CD14-positive monocyte (primary cell): ENCODE data around the gene ZNF384. TPM values are rescaled to one million over a fixed set of nuclear protein-coding genes. Genes with fewer than 3 reads are reported as not detected.
A peak's percentile ranks its signal among the peaks of the same experiment; 100 is the strongest.

ENCODE experiments used
- DNase-seq, 3 donors: peaks; one replicate each; pipeline ENCODE4 v3.0.0-alpha.2; 2011 to 2022
- H2AFZ ChIP-seq: 2 replicates; pipeline ENCODE4 v1.6.0; 2012; ENCODE audit warnings: mild to moderate bottlenecking, low read depth, low read length, inconsistent platforms; ENCODE audit not compliant: insufficient read depth, poor library complexity, severe bottlenecking
- H3K27ac ChIP-seq, 2 donors: 1 replicate in 1 of 2; 2 replicates in 1 of 2; pipeline ENCODE4 v1.5.1; 2012 to 2013; ENCODE audit warnings: low read length in 2 of 2, control low read depth in 1 of 2, inconsistent platforms in 1 of 2, low read depth in 1 of 2, mild to moderate bottlenecking in 1 of 2
- H3K27me3 ChIP-seq, 2 donors: one replicate each; pipeline versions ENCODE4 v1.6.0 to v1.6.1; 2011 to 2013; ENCODE audit warnings: low read length in 2 of 2; ENCODE audit not compliant: control insufficient read depth in 2 of 2, insufficient read depth in 2 of 2
- H3K36me3 ChIP-seq, 2 donors: replicated peaks in 1 of 2; 1 replicate in 1 of 2; 2 replicates in 1 of 2; pipeline versions ENCODE4 v1.5.1 to v1.6.1; 2012 to 2013; ENCODE audit warnings: low read length in 2 of 2, control low read depth in 1 of 2, inconsistent platforms in 1 of 2, mild to moderate bottlenecking in 1 of 2; ENCODE audit not compliant: insufficient read depth in 2 of 2, control insufficient read depth in 1 of 2
- H3K4me1 ChIP-seq, 2 donors: 1 replicate in 1 of 2; 2 replicates in 1 of 2; pipeline versions ENCODE4 v1.5.1 to v1.6.1; 2012 to 2013; ENCODE audit warnings: low read length in 2 of 2, control low read depth in 1 of 2, inconsistent platforms in 1 of 2, mild to moderate bottlenecking in 1 of 2, moderate library complexity in 1 of 2; ENCODE audit not compliant: insufficient read depth in 2 of 2, control insufficient read depth in 1 of 2
- H3K4me2 ChIP-seq: replicated peaks from 2 replicates; pipeline ENCODE3; 2012; ENCODE audit warnings: low read length, moderate library complexity, mild to moderate bottlenecking; ENCODE audit not compliant: poor library complexity, severe bottlenecking; ENCODE audit errors: extremely low read depth
- H3K4me3 ChIP-seq, 3 experiments: fragments of 200-600 bp in 1 of 3; sonication (generic) in 1 of 3; replicated peaks in 1 of 3; 1 replicate in 2 of 3; 2 replicates in 1 of 3; pipeline ENCODE4 v1.5.1; 2011 to 2013; ENCODE audit warnings: low read length in 3 of 3, mild to moderate bottlenecking in 3 of 3, control low read depth in 2 of 3, low read depth in 2 of 3, inconsistent platforms in 1 of 3, moderate library complexity in 1 of 3
- H3K79me2 ChIP-seq: 2 replicates; pipeline ENCODE4 v1.6.0; 2012; ENCODE audit warnings: mild to moderate bottlenecking, control low read depth, inconsistent platforms, low read length, moderate library complexity; ENCODE audit not compliant: insufficient read depth
- H3K9ac ChIP-seq: 2 replicates; pipeline ENCODE4 v1.6.0; 2017; ENCODE audit warnings: low read length, mild to moderate bottlenecking; ENCODE audit not compliant: insufficient read depth, poor library complexity, severe bottlenecking
- H3K9me3 ChIP-seq, 2 donors: replicated peaks in 1 of 2; 1 replicate in 1 of 2; 2 replicates in 1 of 2; pipeline versions ENCODE4 v1.5.1 to v1.6.1; 2012 to 2013; ENCODE audit warnings: low read length in 2 of 2, control low read depth in 1 of 2; ENCODE audit not compliant: control insufficient read depth in 1 of 2, insufficient read depth in 1 of 2
- H4K20me1 ChIP-seq: 2 replicates; pipeline ENCODE4 v1.6.0; 2012; ENCODE audit warnings: mild to moderate bottlenecking, low read length, control low read depth, moderate library complexity; ENCODE audit not compliant: insufficient read depth
- H3K27ac Mint-ChIP-seq, 7 donors: one replicate each; pipeline ENCODE4 v1.8.0; 2020; ENCODE audit warnings: mild to moderate bottlenecking in 7 of 7, mixed read lengths in 7 of 7, moderate library complexity in 6 of 7, inconsistent platforms in 2 of 7
- H3K27me3 Mint-ChIP-seq, 3 donors: one replicate each; pipeline ENCODE4 v1.8.0; 2021 to 2022; ENCODE audit warnings: low read depth in 3 of 3, mild to moderate bottlenecking in 3 of 3, mixed read lengths in 3 of 3, moderate library complexity in 3 of 3, inconsistent platforms in 1 of 3
- H3K36me3 Mint-ChIP-seq, 2 donors: one replicate each; pipeline ENCODE4 v1.8.0; 2020; ENCODE audit warnings: mixed read lengths in 2 of 2, inconsistent platforms in 1 of 2, mild to moderate bottlenecking in 1 of 2
- H3K4me1 Mint-ChIP-seq: one replicate; pipeline ENCODE4 v1.8.0; 2020; ENCODE audit warnings: mild to moderate bottlenecking, mixed read lengths
- H3K4me3 Mint-ChIP-seq, 2 donors: one replicate each; pipeline ENCODE4 v1.8.0; 2020; ENCODE audit warnings: mild to moderate bottlenecking in 2 of 2, mixed read lengths in 2 of 2, moderate library complexity in 1 of 2
- H3K9me3 Mint-ChIP-seq, 7 donors: one replicate each; pipeline ENCODE4 v1.8.0; 2020 to 2022; ENCODE audit warnings: mixed read lengths in 7 of 7, mild to moderate bottlenecking in 6 of 7, moderate library complexity in 6 of 7, inconsistent platforms in 2 of 7
- WGBS: methylation state at CpG from one replicate; pipeline ENCODE4 v1.1.5; 2013; ENCODE audit warnings: missing lambda C conversion rate; ENCODE audit not compliant: insufficient coverage; 5-methylcytosine and 5-hydroxymethylcytosine counted together
- intact Hi-C, 2 donors: fragments of 100-400 bp; cut with micrococcal nuclease; formaldehyde crosslinking; loops; one replicate each; pipeline versions ENCODE4 v1.15.0 to v1.15.1; 2023
- polyA plus RNA-seq, 3 donors: library from polyadenylated mRNA; depleted of rRNA in 1 of 3; unstranded in 2 of 3; stranded (reverse) in 1 of 3; fragments of 300-500 nt in 2 of 3; fragments of >200 nt in 1 of 3; fragmentation: Illumina TruSeq in 2 of 3; gene quantifications; 1 replicate in 2 of 3; 2 replicates in 1 of 3; pipeline ENCODE4 v1.2.3, GENCODE V29; 2012 to 2021
- TF ChIP-seq, protein P1 (sequence below): fragments of 200-600 bp; IDR thresholded peaks from one replicate; pipeline ENCODE4 v1.8.0; 2022; ENCODE audit warnings: antibody characterized with exemption, mild to moderate bottlenecking

Gene ZNF384
- polyA plus RNA-seq, 3 donors, result 9.6 to 87.0 (median 10.9) TPM

DNA sequence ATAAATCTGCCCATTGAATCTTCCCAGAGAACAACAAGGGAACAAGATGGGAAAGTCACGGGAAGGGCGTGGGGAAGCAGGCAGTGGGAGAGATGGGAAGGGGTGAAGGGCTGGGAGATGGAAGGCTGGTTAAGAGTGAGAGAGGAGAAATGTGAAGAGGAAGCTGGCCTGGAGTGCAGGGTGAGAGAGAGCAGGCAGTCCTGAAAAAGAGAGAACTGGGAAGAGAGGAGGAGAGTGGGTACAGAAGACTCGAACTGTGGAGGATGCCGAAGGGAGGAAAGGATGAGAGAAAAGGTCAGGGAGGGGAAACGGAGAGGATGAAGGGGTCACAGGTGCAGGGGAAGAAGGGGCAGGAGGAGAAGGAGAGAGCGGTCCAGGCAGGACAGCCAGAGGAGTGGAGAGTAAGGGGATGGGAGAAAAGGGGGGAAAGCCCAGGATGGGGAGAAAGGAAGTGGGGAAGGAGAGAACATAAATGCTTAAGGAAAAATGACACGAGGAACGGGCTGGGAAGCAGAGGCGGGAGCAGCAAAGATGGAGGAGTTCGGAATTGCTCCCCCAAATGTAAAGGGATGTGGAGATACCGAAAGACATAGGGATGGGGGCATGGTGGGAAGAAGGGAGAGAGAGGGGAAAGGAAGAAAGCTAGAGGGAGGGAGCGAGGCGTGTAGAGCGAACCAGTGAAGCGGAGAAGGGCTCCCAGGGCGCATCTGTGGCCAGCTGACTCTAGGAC lies 10.2 kb upstream of the ZNF384 start:
- Histone ChIP-seq H3K4me3 (no peak overlapping the region), H3K79me2 (no peaks in the 10 kb centered on the region), H2AFZ (no peak overlapping the region), H3K4me1 (peaks cover 7 to 12% of the 10 kb centered on the region in 2 donors), H3K9me3 (peaks cover 8 to 26% of the 10 kb centered on the region in 2 donors), H4K20me1 (no peaks in the 10 kb centered on the region), H3K27ac (no peak overlapping the region), H3K27me3 (peaks cover 46 to 68% of the 10 kb centered on the region in 2 donors), H3K9ac (no peak overlapping the region), H3K36me3 (no peaks in the 10 kb centered on the region), H3K4me2 (no peak overlapping the region)
- H3K4me1 Mint-ChIP-seq, result peaks cover 30% of the 10 kb centered on the region
- peaks cover 4 to 20% (median 14%) of the 10 kb centered on the region in 7 donors for H3K9me3 Mint-ChIP-seq
- H3K4me3 Mint-ChIP-seq, result peak overlapping the region; percentile 24 to 74
- DNase-seq, result no peak
- intact Hi-C loops, result loop anchor here (5.0 to 10.0 kb wide), 2 partner anchors 55 to 82 kb away; partner anchors contain the start of gene ACRBP (in 1 of the 2)
- H3K27me3 Mint-ChIP-seq, result peaks cover 70 to 88% (median 75%) of the 10 kb centered on the region in 3 donors
- TF ChIP-seq, protein P1, sequence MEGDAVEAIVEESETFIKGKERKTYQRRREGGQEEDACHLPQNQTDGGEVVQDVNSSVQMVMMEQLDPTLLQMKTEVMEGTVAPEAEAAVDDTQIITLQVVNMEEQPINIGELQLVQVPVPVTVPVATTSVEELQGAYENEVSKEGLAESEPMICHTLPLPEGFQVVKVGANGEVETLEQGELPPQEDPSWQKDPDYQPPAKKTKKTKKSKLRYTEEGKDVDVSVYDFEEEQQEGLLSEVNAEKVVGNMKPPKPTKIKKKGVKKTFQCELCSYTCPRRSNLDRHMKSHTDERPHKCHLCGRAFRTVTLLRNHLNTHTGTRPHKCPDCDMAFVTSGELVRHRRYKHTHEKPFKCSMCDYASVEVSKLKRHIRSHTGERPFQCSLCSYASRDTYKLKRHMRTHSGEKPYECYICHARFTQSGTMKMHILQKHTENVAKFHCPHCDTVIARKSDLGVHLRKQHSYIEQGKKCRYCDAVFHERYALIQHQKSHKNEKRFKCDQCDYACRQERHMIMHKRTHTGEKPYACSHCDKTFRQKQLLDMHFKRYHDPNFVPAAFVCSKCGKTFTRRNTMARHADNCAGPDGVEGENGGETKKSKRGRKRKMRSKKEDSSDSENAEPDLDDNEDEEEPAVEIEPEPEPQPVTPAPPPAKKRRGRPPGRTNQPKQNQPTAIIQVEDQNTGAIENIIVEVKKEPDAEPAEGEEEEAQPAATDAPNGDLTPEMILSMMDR, result no peak
- WGBS, result 36% methylated on average over 11 of the region's 16 CpGs
- H3K36me3 Mint-ChIP-seq, result peaks cover 3 to 11% of the 10 kb centered on the region in 2 donors
- peak overlapping the region in 1 of 7 donors; percentile 37 for H3K27ac Mint-ChIP-seq

DNA sequence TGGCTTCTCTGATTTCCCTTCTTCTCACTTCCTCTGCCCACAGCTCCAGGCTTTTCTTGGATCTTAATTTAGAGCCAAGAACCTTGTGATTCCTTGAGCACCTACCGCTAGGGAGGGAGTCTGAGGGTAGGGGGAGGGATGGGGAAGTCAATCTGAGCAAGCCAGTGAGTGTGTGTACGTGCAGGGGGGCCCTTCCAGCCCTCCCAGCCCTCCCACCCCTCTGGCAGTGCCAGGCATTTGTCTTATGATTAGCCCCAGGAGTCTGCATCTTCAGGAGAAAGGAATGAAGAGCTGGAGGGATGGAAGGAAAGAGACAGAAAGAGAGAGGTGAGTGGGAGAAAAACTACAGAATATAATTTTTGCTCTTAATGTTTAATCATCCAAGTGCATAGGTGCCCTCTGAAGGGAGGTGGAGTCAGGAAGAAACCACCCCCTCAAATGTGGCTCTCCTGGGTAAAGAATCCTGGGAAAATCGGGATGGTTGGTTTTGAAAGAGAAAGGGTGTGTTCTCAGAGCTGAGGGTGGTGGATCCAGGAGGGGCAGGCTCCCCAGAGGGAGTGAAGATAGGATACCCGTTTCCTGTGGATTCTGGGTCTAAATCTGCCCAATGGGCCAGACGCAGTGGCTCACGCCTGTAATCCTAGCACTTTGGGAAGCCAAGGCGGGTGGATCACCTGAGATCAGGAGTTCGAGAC lies 9.3 kb upstream of the ZNF384 start:
- intact Hi-C loops, result loop anchor here (5.0 to 10.0 kb wide), 2 partner anchors 54 to 81 kb away; partner anchors contain the start of gene ACRBP (in 1 of the 2)
- Mint-ChIP-seq H3K4me1 (peaks cover 28% of the 10 kb centered on the region), H3K27me3 (peaks cover 67 to 82% (median 68%) of the 10 kb centered on the region in 3 donors), H3K4me3 (peak overlapping the region in 1 of 2 donors; percentile 74), H3K36me3 (peaks cover 3 to 11% of the 10 kb centered on the region in 2 donors), H3K27ac (peak overlapping the region in 1 of 7 donors; percentile 43), H3K9me3 (peaks cover 4 to 20% (median 14%) of the 10 kb centered on the region in 7 donors)
- no peak overlapping the region for H2AFZ ChIP-seq
- no peaks in the 10 kb centered on the region for H3K79me2 ChIP-seq
- no peaks in the 10 kb centered on the region for H4K20me1 ChIP-seq
- H3K4me3 ChIP-seq, result no peak overlapping the region
- no peak overlapping the region for H3K4me2 ChIP-seq
- DNase-seq, result no peak
- no peak overlapping the region for H3K9ac ChIP-seq
- H3K27ac ChIP-seq, result no peak overlapping the region
- no peaks in the 10 kb centered on the region for H3K36me3 ChIP-seq
- peaks cover 8 to 24% of the 10 kb centered on the region in 2 donors for H3K9me3 ChIP-seq
- WGBS, result 73% methylated on average over 6 of the region's 8 CpGs
- TF ChIP-seq, protein P1, result no peak
- H3K27me3 ChIP-seq, result peaks cover 43 to 59% of the 10 kb centered on the region in 2 donors
- H3K4me1 ChIP-seq, result peaks cover 7 to 12% of the 10 kb centered on the region in 2 donors
